Left ventricle myocardium superior (tissue), 1 donor: ENCODE results near the gene JOSD1. TPM values are rescaled to one million over a fixed set of nuclear protein-coding genes. Genes with fewer than 3 reads are reported as not detected.

Experiments
- ATAC-seq: fragments of 200-7000 bp; cut with Tn5 transposase; one replicate; pipeline ENCODE4 v1.9.1; 2020; ENCODE audit warnings: mild to moderate bottlenecking, moderate library complexity
- DNase-seq: peaks from one replicate; pipeline ENCODE4 v3.0.0-alpha.2; 2020
- intact Hi-C: fragments of 100-400 bp; cut with micrococcal nuclease; formaldehyde crosslinking; loops from one replicate; pipeline ENCODE4 v1.11.0; 2022
- long read RNA-seq: library from polyadenylated mRNA; unstranded; transcript quantifications from one replicate; pipeline ENCODE4 v2.0.0, GENCODE V29; 2021
- total RNA-seq: library from RNA; stranded (reverse); fragmentation: NEBNext Ultra II Directional; extraction: Animal tissue kit (Norgen Biotek cat#: 25700); gene quantifications from one replicate; pipeline ENCODE4 v1.2.1, GENCODE V29; 2021
- donor health status: DM: no; HTN: yes; CAD: no; lungs with severe emphysema.

JOSD1 gene
- total RNA-seq: 17.8 TPM
- long read RNA-seq, transcript JOSD1-207 (2 exons, 467 nt): major isoform, 20 of 30 reads
- long read RNA-seq, partial matches to known transcripts: 0 of 30 reads
- long read RNA-seq, other reads (novel, unspliced or antisense): 10 of 30 reads

GRCh38 chr22:38700789-38701628, at the start of gene JOSD1:
JOSD1 (minus strand) TSS chr22:38700943; CDS start chr22:38699987, 956 bp downstream.
- peak; percentile 62 for ATAC-seq
- intact Hi-C loops: no loop called here
- DNase-seq: peak; percentile 98

- ATAC-seq (no peak), DNase-seq (no peak)
- intact Hi-C loops: no loop called here
Observed at GRCh38 chr22:38750104-38750503, 49.4 kb upstream of the JOSD1 start.

GRCh38 chr22:38748487-38749136, 47.9 kb upstream of the JOSD1 start:
- ATAC-seq: no peak
- DNase-seq: no peak
- intact Hi-C loops: no loop called here

- ATAC-seq: no peak
- intact Hi-C loops: no loop called here
- DNase-seq: peak; percentile 15
Observed at GRCh38 chr22:38745676-38746460, 45.1 kb upstream of the JOSD1 start.

DNA sequence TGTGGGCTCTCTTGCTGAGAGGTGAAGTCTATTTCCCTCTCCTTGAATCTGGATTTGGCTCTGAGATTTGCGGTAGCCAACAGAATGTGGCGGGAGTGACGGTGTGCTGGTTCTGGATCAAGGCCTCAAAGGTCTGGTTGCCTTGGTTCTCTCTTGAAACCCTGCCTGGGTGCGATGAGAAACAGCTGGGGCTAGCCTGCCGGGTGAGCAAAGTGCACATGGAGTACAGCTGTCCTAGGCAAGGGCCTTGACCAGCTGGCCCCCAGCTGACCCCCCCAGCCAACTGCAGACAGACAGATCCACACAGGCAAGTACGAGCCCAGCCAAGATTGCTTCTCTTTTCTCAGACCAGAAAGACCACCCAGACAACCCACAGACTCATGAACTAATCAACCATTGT, 44.2 kb upstream of the JOSD1 start:
- DNase-seq: peak; percentile 23
- ATAC-seq: no peak
- intact Hi-C loops: no loop called here

- intact Hi-C loops: no loop called here
- no peak for ATAC-seq
Observed at GRCh38 chr22:38742176-38742942, 41.6 kb upstream of the JOSD1 start.

GRCh38 chr22:38741576-38741975, 40.8 kb upstream of the JOSD1 start:
- intact Hi-C loops: no loop called here
- peak; percentile 5 for DNase-seq
- ATAC-seq: no peak

More at GRCh38 chr22:38742176-38742942, 41.6 kb upstream of the JOSD1 start:
- DNase-seq: peak; percentile 24

- ATAC-seq: no peak
- DNase-seq: peak; percentile 25
- intact Hi-C loops: no loop called here
Observed at GRCh38 chr22:38741166-38741565, 40.4 kb upstream of the JOSD1 start.

GRCh38 chr22:38740754-38741153, 40.0 kb upstream of the JOSD1 start:
- intact Hi-C loops: no loop called here
- DNase-seq (peak; percentile 13), ATAC-seq (no peak)

DNA sequence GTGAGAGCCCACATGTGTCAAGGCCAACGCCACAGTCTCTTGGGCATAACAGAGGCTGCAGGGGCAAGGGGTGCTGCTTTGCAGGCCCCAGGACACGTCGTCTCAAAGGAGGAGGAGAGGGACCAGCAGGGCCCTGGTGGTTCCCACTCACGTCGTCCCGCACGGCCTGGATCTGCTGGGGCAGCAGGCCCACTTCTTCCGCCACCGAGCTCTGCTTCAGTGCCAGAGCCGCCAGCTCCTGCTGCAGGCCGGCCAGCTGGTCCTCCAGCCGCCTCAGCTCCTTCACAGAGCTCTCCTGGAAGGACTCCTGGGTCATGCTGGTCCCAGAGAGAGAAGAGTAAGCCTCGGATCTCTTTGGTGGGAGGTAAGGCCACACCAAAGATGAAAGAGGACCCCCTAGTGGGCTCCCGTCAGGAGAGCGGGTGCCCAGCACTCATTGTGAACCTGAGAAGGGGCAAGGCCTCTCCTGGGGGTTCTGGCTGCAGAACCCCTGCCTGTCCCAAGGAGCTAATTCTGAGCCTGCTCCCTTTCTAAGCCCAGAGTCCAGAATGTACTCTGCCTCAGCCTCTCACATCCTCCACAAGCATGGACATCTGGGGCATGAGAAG, 39.5 kb upstream of the JOSD1 start:
- peak; percentile 23 for DNase-seq
- intact Hi-C loops: no loop called here
- ATAC-seq: no peak

GRCh38 chr22:38739300-38740055, 38.7 kb upstream of the JOSD1 start:
- intact Hi-C loops: no loop called here

DNA sequence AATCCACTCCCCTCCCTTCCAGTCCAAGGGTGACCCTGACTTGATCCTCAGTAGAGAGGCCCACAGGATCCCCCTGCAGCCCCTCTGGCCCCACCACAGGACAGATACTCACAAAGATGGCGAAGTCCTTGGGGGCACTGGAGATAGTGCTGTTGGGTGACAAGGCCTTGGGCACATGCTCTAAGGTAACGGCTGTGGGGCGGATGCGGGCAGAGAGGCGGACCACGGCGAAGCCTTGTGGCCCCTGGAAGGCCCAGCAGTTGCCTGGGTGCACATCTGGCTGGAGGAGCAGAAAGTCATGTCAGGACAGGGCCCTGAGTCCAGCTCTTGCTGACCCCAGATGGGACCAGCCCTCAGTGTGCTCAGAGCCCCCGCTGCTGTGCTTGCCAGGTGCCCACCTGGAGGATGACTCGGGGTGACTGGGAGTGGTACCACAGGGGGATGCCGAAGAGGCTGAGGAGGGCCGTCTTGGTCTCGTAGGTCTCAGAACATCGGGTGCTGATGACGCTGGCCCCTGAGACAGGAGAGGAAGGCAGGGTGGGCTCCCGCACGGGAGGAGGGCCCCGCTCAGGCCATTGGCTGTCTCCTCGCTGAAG, 37.8 kb upstream of the JOSD1 start:
- no peak for ATAC-seq
- intact Hi-C loops: no loop called here
- DNase-seq: no peak

More at GRCh38 chr22:38739300-38740055, 38.7 kb upstream of the JOSD1 start:
- DNase-seq (peak; percentile 72), ATAC-seq (peak; percentile 70)

DNA sequence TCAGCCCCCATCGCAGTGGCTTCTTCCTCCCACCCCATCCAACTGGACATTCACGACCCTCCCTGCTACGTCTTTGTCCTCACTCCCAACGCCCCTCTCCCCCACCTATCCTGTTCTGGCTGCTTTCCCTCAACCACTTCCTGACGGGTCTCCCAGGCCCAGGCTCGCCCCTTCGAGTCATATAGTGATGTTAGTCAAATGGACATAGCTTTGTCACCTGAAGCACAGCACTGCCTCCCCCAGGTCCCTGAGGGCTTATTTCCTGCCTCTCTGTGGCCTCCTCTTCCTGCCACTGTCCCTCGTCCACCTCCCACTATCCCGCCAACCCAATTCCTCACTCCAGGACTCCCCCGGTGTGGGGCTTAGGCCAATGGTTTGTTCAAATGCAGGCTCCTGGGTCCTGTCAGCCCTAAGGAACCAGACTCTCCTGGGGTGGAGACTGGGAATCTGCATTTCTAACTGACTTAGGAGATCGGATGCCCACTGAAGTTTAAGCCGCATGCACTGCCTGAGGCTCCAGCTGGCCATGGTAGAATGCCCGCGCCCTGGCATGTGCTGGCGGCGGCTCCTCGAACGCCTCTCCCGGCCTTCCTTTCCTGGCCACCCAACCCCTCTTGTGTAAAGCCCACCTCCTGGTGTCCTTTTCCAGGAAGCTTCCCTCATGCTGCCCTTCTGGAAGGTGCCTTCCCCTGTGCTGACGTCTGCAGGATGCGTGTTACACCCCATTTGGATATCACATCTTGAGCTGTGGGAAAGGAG, 36.7 kb upstream of the JOSD1 start:
- no peak for ATAC-seq
- intact Hi-C loops: no loop called here
- DNase-seq: no peak

- intact Hi-C loops: no loop called here
- ATAC-seq: no peak
Observed at GRCh38 chr22:38736257-38736570, 35.5 kb upstream of the JOSD1 start.

GRCh38 chr22:38735465-38736256, 34.9 kb upstream of the JOSD1 start:
- no peak for DNase-seq
- no peak for ATAC-seq
- intact Hi-C loops: no loop called here

More at GRCh38 chr22:38736257-38736570, 35.5 kb upstream of the JOSD1 start:
- no peak for DNase-seq

- DNase-seq: no peak
- intact Hi-C loops: no loop called here
- no peak for ATAC-seq
Observed at GRCh38 chr22:38735126-38735464, 34.4 kb upstream of the JOSD1 start.
